ENCODE results near the gene DEFB129.
"Not testable (repeated sequence)": the region's sequence is repeated elsewhere in the genome, so short reads cannot be mapped to it uniquely, and the experiment has no call there.

DEFB129 gene, protein sequence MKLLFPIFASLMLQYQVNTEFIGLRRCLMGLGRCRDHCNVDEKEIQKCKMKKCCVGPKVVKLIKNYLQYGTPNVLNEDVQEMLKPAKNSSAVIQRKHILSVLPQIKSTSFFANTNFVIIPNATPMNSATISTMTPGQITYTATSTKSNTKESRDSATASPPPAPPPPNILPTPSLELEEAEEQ

DNA sequence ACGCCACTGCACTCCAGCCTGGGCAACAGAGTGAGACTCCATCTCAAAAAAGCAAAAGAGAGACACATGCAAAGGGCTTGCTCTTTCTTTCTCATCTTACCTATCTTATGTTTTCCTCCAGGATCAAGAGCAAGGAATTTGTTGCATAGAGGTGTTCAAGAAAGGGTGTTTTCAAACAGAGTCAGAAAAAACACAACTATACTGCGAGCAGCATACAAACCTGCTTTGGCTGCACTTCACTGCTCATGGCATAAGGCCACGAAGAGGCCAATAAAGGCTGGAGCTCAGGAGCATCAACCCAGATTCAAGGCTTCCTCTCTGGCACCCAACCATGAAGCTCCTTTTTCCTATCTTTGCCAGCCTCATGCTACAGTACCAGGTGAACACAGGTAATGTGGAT is at the start of gene DEFB129:
Gene DEFB129 (plus strand): TSS at position 301 of the 400 bp plus-strand sequence. CDS start 31 bp downstream, at position 332.
- no peak for DNase-seq

DNA sequence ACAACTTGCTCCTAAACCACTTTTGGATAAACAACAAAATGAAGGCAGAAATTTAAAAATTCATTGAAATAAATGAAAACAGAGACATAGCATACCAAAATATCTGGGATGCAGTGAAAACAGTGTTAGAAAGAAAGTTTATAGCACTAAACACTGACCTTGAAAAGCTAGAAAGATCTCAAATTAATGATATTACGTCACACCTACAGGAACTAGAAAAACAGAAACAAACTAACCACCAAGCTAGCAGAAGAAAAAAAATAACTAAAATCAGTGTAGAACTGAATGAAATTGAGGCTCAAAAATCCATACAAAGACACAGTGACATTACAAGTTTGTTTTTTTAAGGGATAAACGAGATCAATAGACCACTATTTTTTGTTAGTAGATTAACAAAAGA is 42.8 kb upstream of the DEFB129 start:
- no peak for DNase-seq

DNA sequence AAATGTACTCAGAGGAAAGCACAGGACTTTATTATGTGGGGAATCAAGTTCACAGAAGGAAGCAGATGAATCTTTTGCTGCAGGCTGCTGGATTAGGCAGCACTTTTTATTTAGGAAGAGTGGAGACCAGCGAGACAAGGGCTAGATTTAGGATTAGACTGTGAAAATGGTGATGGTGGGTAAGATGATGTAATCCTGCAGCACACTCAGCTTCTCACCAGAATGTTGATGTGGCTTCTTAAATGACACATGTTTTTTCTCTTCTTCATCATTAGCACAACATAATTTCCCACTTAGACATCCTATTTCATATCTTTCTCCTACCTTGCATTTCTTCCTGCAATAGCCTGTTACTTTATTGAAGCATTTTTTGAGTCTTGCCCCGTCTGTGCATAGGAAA is 39.3 kb upstream of the DEFB129 start:
- DNase-seq: no peak

DNA sequence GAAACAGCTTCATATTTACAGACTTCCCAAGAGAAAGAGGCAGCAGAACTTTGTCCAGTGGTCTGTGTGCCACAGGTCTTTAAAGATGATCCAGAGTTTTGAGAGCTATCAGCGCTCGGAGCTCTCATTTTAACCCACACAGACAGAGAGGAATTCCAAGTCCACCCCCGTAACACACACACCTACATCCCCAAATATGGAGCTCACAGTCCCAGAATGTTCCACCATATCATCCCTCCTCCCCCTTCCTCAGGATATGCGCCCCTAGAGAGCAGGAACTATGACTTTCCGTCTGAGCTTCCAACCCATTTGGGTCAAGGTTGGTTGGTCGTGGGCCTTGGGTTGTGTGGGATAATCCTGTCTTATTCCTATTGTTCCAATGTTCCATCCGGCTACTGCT is 37.4 kb upstream of the DEFB129 start, which contains the start of gene DEFB128:
Gene DEFB128 (minus strand): TSS at position 101 of the 400 bp plus-strand sequence. CDS start 88 bp downstream, at position 13.
- DNase-seq: no peak

DNA sequence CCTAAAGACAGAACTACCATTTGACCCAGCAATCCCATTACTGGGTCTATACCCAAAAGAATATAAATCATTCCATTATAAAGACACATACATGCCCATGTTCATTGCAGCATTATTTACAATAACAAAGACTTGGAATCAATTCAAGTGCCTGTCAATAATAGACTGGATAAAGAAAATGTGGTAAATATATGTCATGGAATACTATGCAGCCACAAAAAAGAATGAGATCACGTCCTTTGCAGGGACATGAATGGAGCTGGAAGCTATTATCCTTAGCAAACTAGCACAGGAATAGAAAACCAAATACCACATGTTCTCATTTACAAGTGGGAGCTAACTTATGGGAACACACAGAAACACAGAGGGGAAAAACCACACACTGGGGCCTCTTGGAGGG is 28.8 kb upstream of the DEFB129 start:
- DNase-seq: no peak

DNA sequence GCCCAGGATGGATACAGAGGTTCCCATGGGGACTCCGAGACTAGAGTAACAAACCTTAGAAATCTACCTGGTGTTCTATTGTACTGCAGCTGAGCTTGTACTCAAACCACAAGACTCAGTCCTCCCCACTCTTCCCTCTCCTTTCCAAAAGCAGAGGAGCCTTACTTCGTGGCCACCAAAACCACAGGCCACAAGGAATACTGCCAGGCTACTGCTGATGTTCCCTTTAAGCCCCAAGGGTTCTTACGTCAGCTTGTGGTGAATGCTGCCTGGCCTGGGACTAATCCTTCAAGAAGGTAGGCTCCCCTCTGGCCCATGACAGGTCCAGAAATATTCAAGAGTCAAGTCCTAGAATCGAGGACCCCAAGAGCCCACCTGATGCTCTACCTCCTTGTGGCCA is 27.1 kb upstream of the DEFB129 start:
- no peak for DNase-seq

DNA sequence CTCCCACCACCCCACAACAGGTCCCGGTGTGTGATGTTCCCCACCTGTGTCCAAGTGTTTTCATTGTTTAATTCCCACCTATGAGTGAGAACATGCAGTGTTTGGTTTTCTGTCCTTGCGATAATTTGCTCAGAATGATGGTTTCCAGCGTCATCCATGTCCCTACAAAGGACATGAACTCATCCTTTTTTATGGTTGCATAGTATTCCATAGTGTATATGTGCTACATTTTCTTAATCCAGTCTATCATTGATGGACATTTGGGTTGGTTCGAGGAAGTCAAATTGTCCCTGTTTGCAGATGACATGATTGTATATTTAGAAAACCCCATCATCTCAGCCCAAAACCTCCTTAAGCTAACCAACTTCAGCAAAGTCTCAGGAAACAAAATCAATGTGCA is 23.4 kb upstream of the DEFB129 start:
- DNase-seq: not testable (repeated sequence)

DNA sequence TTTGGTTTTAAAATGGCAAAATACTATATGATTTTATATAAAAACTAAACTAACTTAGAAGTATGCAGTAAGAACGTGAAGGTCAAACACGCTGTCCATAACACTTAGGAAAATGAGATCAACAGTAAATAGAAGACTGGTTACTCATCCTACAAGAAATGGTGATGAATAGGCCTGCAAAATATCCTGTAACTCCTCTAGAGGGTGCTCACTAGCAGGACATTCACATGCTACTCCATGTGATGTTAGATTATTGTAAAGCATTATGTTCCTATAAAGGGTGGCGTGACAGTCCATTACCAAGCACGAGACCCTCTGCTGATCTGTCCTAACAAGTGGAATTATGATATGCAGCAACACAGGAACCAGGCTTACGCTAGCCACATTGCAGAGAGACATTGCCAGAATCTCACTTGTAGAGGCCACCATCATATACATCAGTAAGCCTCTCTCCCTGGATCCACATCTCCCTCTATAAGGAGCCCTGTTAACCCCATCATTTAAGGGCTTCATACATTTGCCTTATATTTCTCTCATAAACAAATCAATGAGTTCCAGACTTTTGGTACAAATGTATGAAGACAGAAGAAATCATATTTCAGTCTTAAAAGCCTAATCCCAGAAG is 18.0 kb upstream of the DEFB129 start:
- no peak for DNase-seq

DNA sequence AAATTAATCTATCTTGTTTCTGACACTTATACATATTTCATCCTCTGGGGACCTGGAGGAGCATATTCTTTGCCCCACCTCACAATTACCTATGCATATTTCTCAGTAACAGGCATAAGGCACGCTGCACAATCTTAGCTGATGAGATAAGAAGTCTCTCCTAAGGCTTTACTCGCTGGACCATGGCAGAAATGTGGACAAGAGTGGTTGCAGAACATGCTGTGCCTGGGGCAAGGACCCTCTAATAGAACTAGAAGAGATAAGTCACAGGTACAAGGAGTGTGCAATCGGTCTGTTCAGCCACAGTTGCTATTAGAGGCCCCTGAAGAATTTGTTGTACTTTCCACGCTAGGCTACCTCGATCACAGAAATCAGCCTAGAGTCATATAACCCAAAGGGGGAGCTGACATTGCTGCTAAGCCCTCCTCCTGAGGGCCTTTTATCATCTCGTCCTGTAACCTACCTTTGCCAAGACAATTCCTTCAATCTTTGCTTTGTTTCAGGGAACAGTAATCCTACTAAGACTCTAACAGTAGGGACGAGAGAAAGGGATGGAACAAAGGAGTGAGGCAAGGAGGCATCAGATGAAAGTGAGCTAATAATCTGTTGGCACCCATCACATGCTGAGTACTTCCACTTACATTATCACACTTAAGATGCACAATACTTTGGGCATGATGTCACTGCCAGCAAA is 16.1 kb upstream of the DEFB129 start:
- DNase-seq: no peak

DNA sequence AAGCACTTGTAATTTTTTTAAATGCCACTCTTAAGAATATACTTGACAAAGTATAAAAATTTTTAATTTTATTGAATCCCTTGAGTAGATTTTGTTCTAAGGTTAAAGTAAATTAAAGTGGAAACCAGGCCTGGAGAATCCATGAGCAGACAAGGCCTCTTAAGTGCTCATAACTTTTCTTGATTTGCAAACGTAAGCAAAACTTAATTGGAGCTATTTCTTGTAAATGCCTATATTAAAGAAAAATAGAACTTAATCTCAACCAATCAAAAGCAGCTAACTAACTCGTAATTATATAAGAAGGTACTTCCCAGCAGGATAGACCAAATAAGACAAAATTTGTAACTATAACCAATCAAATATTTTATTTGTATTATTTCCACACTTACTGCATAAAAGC is 12.7 kb upstream of the DEFB129 start:
- DNase-seq: no peak

DNA sequence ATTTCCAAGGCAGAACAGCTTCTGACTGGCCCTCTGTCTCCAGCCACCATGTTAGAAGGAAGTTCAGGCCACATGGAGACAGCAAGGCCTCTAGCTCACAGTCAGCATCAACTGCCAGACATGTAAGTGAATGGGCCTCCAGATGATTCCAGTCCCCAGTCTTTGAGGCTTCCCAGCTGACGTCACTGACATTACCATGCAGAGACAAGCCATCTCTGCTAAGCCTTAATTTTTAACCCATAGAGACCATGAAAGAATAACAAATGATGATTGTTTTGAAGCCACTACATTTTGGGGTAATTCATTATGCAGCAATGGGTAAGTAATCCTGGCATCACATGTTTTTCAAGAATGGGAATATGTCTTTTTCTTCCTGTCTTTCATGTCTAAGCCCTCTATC is 11.3 kb upstream of the DEFB129 start:
- no peak for DNase-seq

DNA sequence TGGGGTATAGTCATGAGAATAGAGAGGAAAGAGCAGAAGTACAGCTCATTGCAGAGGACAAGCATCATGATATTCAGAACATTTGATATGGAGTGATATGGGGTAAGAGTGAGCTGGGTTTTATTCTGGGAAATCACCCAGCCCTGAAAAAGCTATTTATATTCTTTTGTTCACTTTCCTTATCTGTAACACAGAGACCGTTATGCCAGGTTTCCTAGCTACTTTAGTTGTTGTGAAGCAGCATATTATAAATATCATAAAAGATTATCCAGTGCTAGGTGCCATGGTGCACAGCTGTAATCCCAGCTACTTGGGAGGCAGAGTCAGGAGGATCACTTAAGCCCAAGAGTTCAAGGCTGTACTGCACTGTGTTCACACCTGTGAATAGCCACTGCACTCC is 9.8 kb upstream of the DEFB129 start:
- DNase-seq: no peak

DNA sequence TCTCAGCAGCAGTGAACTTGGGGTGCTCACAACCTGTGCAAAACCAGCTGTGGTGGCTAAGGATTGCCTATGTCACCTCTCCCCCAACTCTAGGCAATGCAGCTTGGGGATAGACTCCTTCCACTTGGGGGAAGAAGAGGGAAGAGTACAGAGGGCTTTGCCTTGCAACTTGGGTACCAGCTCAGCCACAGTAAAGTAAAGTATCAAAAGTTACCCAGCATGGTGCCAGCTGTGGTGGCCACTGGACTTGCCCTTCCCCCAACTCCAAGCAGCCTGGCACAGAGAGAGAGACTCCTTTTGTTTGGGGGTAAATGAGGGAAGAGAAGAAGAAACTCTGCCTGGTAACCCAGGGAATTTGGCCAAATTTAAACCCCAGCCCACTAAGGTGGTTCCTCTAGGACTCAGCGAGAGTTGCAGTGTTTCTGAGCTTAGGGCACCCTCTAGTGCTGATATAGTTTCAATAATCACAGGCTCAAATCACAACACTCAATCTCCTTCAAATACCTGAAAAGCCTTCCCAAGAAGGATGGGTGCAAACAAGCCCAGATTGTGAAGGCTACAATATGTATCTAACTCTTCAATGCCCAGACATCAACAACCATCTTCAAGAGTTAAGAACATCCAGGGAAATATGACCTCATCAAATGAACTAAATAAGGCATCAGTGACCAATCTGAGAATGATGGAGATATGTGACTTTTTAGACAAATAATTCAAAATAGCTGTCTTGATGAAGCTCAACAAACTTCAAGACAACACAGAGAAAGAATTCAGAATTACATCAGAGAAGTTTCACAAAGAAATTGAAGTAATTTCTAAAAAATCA is 7.6 kb upstream of the DEFB129 start:
- no peak for DNase-seq

DNA sequence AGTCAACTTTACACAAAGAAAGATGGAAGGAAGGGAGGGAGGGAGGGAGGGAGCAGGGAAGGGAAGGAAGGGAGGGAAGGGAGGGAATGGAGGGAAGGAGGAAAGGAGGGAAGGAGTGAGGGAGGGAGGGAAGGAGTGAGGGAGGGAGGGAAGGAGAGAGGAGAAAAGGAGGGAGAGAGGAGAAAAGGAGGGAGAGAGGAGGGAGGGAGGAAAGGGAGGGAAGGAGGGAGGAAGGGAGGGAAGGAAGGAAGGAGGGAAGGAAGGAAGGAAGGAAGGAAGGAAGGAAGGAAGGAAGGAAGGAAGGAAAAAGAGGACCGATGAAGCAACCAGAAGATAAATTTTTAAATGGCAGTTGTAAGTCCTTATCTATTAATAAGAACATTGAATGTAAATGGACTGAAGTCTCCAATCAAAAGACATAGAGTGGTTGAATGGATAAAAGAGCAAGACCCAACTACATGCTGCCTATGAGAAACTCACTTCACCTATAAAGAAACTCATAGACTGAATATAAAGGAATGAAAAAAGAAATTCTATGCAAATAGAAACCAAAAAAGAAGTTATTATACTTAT is 5.7 kb upstream of the DEFB129 start:
- no peak for DNase-seq

DNA sequence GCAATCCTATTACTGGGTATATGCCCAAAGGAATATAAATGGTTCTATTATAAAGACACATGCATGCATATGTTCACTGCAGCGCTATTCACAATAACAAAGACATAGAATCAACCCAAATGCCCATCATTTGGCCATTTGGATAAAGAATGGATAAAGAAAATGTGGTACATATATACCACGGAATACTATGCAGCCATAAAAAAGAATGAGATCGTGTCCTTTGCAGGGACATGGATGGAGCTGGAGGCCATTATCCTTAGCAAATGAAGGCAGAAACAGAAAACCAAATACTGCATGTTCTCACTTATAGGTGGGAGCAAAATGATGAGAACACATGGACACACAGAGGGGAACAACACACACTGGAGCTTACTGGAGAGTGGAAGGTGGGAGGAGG is 1.2 kb upstream of the DEFB129 start:
- DNase-seq: not testable (repeated sequence)

DNA sequence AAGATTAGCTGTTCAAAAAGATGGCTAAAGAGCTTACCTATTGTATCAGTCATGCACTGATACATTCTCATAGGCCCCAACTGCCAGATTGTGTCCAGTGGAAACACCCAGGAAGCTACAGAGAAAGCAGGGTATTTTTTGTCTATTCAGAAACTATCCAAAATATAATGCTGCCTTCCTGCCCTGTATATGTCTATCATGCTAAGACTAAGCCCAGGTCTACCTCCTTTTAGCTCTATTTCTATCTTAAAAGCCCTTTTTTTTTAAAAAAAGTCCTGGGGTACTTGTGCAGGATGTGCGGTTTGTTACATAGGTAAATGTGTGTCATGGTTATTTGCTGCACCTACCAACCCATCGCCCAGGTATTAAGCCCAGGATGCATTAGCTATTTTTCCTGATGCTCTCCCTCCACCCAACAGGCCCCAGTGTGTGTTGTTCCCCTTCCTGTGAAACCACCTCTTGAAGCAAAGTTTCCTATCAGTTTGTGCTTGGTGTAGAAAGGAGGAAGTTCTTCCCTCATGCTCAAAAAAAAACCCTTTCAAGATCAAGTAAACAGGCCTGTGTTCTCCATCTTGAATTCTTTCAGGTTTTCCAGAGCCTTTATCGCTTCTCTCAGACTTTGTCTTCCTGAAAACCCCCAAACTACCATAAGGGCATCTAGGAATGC is 514 bp downstream of the DEFB129 start:
- DNase-seq: no peak

DNA sequence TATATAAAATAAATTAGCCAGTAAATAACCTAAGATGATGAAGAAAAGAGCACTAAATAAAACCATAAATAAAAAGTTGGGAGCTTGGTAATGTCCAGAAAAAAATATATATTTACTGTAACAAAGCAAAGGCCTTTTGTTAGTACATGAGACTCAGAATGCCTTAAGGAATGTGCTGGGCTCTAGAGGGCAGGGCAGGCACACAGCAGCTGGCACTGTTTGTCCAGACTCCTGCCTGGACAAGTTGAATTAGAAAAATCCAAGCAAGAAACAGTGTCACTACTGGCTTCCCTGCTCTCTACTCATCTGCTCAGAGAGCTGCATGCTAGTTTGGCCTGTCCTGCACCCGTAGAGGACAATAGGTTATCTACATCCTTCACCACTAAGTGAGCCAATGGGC is 8.8 kb downstream of the DEFB129 start:
- DNase-seq: no peak

DNA sequence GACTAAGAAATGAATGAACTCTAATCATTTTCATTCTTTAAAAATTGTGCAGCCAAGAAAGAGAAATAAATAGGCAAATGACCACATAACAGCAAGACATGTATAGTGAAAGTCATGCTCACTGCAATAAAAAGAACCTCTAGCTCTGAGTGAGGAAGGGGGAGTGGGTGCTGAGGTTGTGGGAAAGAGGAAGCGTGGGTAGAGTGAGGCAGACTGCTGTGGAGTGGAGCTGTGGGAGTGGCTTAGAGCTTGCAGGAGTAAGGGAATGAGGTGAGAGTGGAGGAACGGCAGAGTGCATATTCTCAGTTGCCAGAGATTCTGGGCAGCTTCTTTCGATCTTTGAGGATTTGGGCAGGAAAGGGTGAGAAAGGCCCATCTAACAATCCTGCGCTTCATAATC is 10.4 kb downstream of the DEFB129 start:
- no peak for DNase-seq

DNA sequence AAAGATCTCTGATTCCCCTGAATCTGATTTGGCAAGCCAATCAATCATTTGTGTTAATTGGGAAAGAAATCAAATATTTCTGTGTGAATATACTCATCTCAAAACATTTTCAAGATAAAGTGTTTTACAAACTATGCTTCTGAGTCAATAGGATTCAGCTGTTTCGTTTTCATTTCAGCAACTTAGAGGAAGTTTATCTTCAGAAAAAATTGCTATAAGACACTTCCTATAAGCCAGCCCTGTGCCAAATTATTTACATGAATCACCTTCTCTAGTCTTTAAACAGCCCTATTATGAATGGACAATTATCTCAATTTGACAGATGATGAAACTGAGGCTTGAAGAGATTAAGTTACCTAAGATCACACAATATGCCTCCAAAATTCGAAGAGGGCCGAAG is 10.9 kb downstream of the DEFB129 start:
- DNase-seq: no peak

DNA sequence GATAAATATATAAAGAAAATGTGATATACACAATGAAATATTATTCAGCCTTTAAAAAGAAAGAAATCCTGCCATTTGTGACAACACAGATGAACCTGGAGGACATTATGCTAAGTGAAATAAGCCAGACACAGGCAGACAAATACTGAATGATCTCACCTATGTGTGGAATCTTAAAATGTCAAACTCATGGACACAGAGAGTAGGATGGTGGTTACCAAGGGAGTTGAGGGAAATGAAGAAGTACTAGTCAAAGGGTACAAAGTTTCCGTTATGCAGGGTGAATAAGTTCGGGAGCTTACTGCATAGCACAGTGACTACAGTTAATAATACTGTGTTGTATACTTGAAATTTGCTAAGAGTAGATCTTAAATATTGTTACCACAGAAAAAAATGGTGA is 15.8 kb downstream of the DEFB129 start:
- no peak for DNase-seq

DNA sequence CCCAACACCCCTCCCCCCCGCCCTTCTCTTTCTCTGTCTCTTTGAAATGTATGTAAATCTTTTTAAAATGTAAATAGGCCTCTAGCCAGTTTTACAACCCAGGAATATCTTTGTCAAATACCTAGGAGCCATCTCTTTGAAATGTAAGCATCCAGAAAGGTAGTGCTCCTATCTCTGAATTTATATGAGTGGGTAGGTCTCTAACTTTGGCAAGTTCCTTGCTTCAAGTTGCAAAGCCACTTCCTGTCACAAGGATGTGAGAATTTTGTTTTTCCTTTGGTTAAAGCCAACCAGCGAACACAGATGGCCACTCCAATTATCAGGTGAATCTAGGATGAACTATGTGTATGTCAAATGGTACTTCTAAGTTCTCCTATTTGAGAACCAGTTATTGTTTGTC is 24.3 kb downstream of the DEFB129 start:
- DNase-seq: no peak

DNA sequence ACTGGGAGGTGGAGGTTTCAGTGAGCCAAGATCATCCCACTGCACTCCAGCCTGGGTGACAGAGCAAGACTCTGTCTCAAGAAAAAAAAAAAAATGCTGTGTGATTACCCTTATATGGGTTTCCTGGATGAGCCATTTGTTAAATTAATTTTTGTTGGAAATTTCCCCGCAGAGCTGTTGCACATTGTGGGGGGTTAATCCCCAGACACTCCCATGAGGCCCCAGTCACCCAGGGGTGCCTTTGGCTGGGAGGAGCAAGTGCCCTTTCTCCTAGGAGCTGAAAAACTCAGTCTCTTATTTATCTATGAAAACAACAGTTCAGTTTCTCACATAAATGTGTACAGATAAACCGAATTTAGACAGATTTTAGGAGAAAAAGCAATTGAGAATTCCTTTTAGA is 25.7 kb downstream of the DEFB129 start:
- no peak for DNase-seq

DNA sequence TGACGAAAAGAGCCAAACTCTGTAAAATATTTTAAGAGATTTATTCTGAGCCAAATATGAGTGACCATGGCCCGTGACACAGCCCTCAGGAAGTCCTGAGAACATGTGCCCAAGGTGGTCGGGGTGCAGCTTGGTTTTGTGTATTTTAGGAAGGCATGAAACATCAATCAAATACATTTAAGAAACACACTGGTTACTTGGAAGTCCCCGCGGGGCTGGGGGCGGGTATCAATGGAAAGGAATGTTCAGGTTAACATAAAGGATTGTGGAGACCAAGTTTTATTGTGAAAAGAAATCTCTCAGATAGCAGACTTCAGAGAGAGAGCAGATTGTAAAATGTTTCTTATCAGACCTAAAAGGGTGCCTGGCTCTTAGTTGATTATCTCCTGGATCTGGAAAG is 26.4 kb downstream of the DEFB129 start:
- DNase-seq: not testable (repeated sequence)
